Neural crest cell (in vitro differentiated cells): Measurements from ENCODE around the gene BEAN1. TPM values are rescaled to one million over a fixed set of nuclear protein-coding genes. Genes with fewer than 3 reads are reported as not detected.

Experiments
- DNase-seq: peaks from one replicate; pipeline ENCODE4 v3.0.0; 2021; ENCODE audit warnings: low read depth, mixed read lengths, low spot score
- H3K27ac Mint-ChIP-seq: one replicate; pipeline ENCODE4 v1.8.0; 2021; ENCODE audit warnings: mild to moderate bottlenecking, mixed read lengths; ENCODE audit not compliant: unreplicated experiment
- H3K27me3 Mint-ChIP-seq: 2 replicates; pipeline ENCODE4 v1.8.0; 2021; ENCODE audit warnings: low read depth, mild to moderate bottlenecking, mixed read lengths
- H3K36me3 Mint-ChIP-seq: 2 replicates; pipeline ENCODE4 v1.8.0; 2021; ENCODE audit warnings: low read depth, mild to moderate bottlenecking, mixed read lengths
- H3K4me1 Mint-ChIP-seq: 2 replicates; pipeline ENCODE4 v1.8.0; 2021; ENCODE audit warnings: mixed read lengths
- H3K4me3 Mint-ChIP-seq: one replicate; pipeline ENCODE4 v1.8.0; 2021; ENCODE audit warnings: mild to moderate bottlenecking, mixed read lengths
- H3K9me3 Mint-ChIP-seq: 2 replicates; pipeline ENCODE4 v1.8.0; 2021; ENCODE audit warnings: mixed read lengths
- CTCF ChIP-seq: fragments of 200-600 bp; sonication (generic); conservative IDR thresholded peaks from 2 replicates; pipeline ENCODE4 v1.5.0; 2021; ENCODE audit warnings: antibody characterized with exemption, mild to moderate bottlenecking
- total RNA-seq: library from RNA; stranded (reverse); gene quantifications from 2 replicates; pipeline ENCODE4 v1.2.1, GENCODE V29; 2021

The BEAN1 gene
- total RNA-seq, 1 donor from 2014 or later = 1.5 TPM

- Mint-ChIP-seq H3K36me3 (no peaks in the 10 kb centered on the region), H3K27me3 (no peaks in the 10 kb centered on the region), H3K27ac (no peak overlapping the region), H3K4me3 (no peak overlapping the region), H3K9me3 (no peaks in the 10 kb centered on the region), H3K4me1 (no peaks in the 10 kb centered on the region)
- no peak for DNase-seq
- TF ChIP-seq CTCF = no peak
Observed at GRCh38 chr16:66386629-66387622, 40.2 kb upstream of the BEAN1 start.

- Mint-ChIP-seq H3K4me3 (no peak overlapping the region), H3K9me3 (no peaks in the 10 kb centered on the region), H3K27ac (no peak overlapping the region), H3K4me1 (no peaks in the 10 kb centered on the region), H3K36me3 (no peaks in the 10 kb centered on the region), H3K27me3 (no peaks in the 10 kb centered on the region)
- no peak for TF ChIP-seq CTCF
- DNase-seq = no peak
Observed at GRCh38 chr16:66387817-66388332, 39.2 kb upstream of the BEAN1 start.

- Mint-ChIP-seq H3K27ac (no peak overlapping the region), H3K9me3 (no peaks in the 10 kb centered on the region), H3K36me3 (no peaks in the 10 kb centered on the region), H3K4me3 (no peak overlapping the region), H3K4me1 (no peaks in the 10 kb centered on the region), H3K27me3 (no peaks in the 10 kb centered on the region)
- DNase-seq = no peak
- no peak for TF ChIP-seq CTCF
Observed at GRCh38 chr16:66388350-66389139, 38.5 kb upstream of the BEAN1 start.

GRCh38 chr16:66389256-66390176, 37.6 kb upstream of the BEAN1 start:
- H3K27ac Mint-ChIP-seq = no peak overlapping the region
- H3K4me3 Mint-ChIP-seq = no peak overlapping the region
- TF ChIP-seq CTCF = no peak
- no peaks in the 10 kb centered on the region for H3K36me3 Mint-ChIP-seq
- no peaks in the 10 kb centered on the region for H3K9me3 Mint-ChIP-seq
- DNase-seq = no peak
- no peaks in the 10 kb centered on the region for H3K27me3 Mint-ChIP-seq
- no peaks in the 10 kb centered on the region for H3K4me1 Mint-ChIP-seq
